B cell (primary cell): ENCODE results near the gene SGIP1. TPM values are rescaled to one million over a fixed set of nuclear protein-coding genes. Genes with fewer than 3 reads are reported as not detected.

ENCODE experiments used
- ATAC-seq: fragments of 200-7000 bp; cut with Tn5 transposase; one replicate; pipeline ENCODE4 v1.10.0; 2021; ENCODE audit warnings: low read depth, mild to moderate bottlenecking, moderate number of reproducible peaks, moderate library complexity
- CTCF ChIA-PET: fragments of 350-600 bp; sonication (Branson Sonifier 250); formaldehyde crosslinking; loops from one replicate; lab custom pipeline; 2021; ENCODE audit warnings: antibody characterized with exemption, inconsistent platforms; lab: Charles Lee
- POLR2A ChIA-PET: fragments of 350-600 bp; sonication (Branson Sonifier 250); formaldehyde crosslinking; loops from one replicate; lab custom pipeline; 2021; ENCODE audit warnings: antibody characterized with exemption; lab: Charles Lee
- DNase-seq: peaks from one replicate; pipeline ENCODE4 v3.0.0; 2013
- H2AFZ ChIP-seq: 2 replicates; pipeline ENCODE4 v1.6.1; 2012; ENCODE audit warnings: mild to moderate bottlenecking, low read depth, low read length; ENCODE audit not compliant: insufficient read depth, poor library complexity, severe bottlenecking
- H3K27ac ChIP-seq, 2 donors: 1 replicate in 1 of 2; 2 replicates in 1 of 2; pipeline ENCODE4 v1.5.1; 2012 to 2013; ENCODE audit warnings: low read length in 2 of 2, mild to moderate bottlenecking in 2 of 2, moderate library complexity in 1 of 2
- H3K27me3 ChIP-seq, 4 experiments: fragments of 200-600 bp in 1 of 4; sonication (generic) in 1 of 4; replicated peaks in 1 of 4; 1 replicate in 2 of 4; 2 replicates in 2 of 4; pipeline versions ENCODE4 v1.6.1 to v1.7.0; 2013 to 2016; ENCODE audit warnings: low read length in 3 of 4, mild to moderate bottlenecking in 2 of 4, mixed read lengths in 1 of 4, moderate library complexity in 1 of 4; ENCODE audit not compliant: insufficient read depth in 4 of 4, control insufficient read depth in 3 of 4; ENCODE audit errors: control extremely low read depth in 1 of 4
- H3K36me3 ChIP-seq, 2 experiments: replicated peaks in 1 of 2; 1 replicate in 1 of 2; 2 replicates in 1 of 2; pipeline versions ENCODE4 v1.6.1 to v1.7.1; 2013; ENCODE audit warnings: low read length in 1 of 2; ENCODE audit not compliant: insufficient read depth in 2 of 2, control insufficient read depth in 1 of 2; ENCODE audit errors: control extremely low read depth in 1 of 2, extremely low read depth in 1 of 2
- H3K4me1 ChIP-seq, 2 donors: fragments of 200-600 bp in 1 of 2; sonication (generic) in 1 of 2; 1 replicate in 1 of 2; 2 replicates in 1 of 2; pipeline versions ENCODE4 v1.5.1 to v1.6.1; 2013 to 2017; ENCODE audit warnings: low read length in 2 of 2; ENCODE audit not compliant: control insufficient read depth in 2 of 2, insufficient read depth in 2 of 2
- H3K4me2 ChIP-seq: replicated peaks from 2 replicates; pipeline ENCODE3; 2012; ENCODE audit warnings: mild to moderate bottlenecking, low read depth, low read length; ENCODE audit not compliant: poor library complexity, severe bottlenecking
- H3K4me3 ChIP-seq, 5 experiments: fragments of 200-600 bp in 1 of 5; sonication (generic) in 1 of 5; 1 replicate in 3 of 5; 2 replicates in 2 of 5; pipeline versions ENCODE4 v1.5.1 to v1.7.0; 2011 to 2016; ENCODE audit warnings: low read length in 4 of 5, mild to moderate bottlenecking in 4 of 5, low read depth in 2 of 5, control low read depth in 1 of 5, moderate library complexity in 1 of 5; ENCODE audit not compliant: insufficient read depth in 1 of 5; ENCODE audit errors: control extremely low read depth in 1 of 5, extremely low read depth in 1 of 5
- H3K79me2 ChIP-seq: fragments of 200-600 bp; sonication (generic); one replicate; pipeline ENCODE4 v1.6.0; 2016; ENCODE audit warnings: low read length; ENCODE audit not compliant: control insufficient read depth, insufficient read depth
- H3K9ac ChIP-seq: fragments of 200-600 bp; sonication (generic); 2 replicates; pipeline ENCODE4 v1.6.1; 2017; ENCODE audit warnings: mild to moderate bottlenecking, low read length, moderate library complexity
- H3K9me3 ChIP-seq, 3 donors: one replicate each; pipeline versions ENCODE4 v1.6.1 to v1.7.1; 2013; ENCODE audit warnings: low read length in 2 of 3; ENCODE audit not compliant: control insufficient read depth in 2 of 3, insufficient read depth in 1 of 3; ENCODE audit errors: control extremely low read depth in 1 of 3
- H4K20me1 ChIP-seq: 2 replicates; pipeline ENCODE4 v1.6.0; 2012; ENCODE audit warnings: mild to moderate bottlenecking, low read length; ENCODE audit not compliant: insufficient read depth, control insufficient read depth, poor library complexity, severe bottlenecking
- H3K27ac Mint-ChIP-seq: one replicate; pipeline ENCODE4 v1.8.0; 2021; ENCODE audit warnings: mixed read lengths
- H3K27me3 Mint-ChIP-seq: one replicate; pipeline ENCODE4 v1.8.0; 2021; ENCODE audit warnings: mixed read lengths
- H3K4me1 Mint-ChIP-seq: one replicate; pipeline ENCODE4 v1.8.0; 2021; ENCODE audit warnings: mixed read lengths
- H3K4me3 Mint-ChIP-seq: one replicate; pipeline ENCODE4 v1.8.0; 2021; ENCODE audit warnings: mixed read lengths
- H3K9me3 Mint-ChIP-seq: one replicate; pipeline ENCODE4 v1.8.0; 2022; ENCODE audit warnings: mixed read lengths; ENCODE audit not compliant: insufficient read depth
- EZH2 ChIP-seq: IDR thresholded peaks from 2 replicates; pipeline ENCODE4 v1.6.1; 2012; ENCODE audit warnings: borderline replicate concordance, low read depth, mild to moderate bottlenecking, moderate library complexity, low read length; ENCODE audit not compliant: insufficient read depth, poor library complexity, severe bottlenecking
- WGBS: methylation state at CpG from one replicate; pipeline ENCODE4 v1.1.5; 2013; ENCODE audit warnings: missing lambda C conversion rate; ENCODE audit not compliant: insufficient coverage; 5-methylcytosine and 5-hydroxymethylcytosine counted together
- intact Hi-C: fragments of 100-400 bp; cut with micrococcal nuclease; formaldehyde crosslinking; loops from one replicate; pipeline ENCODE4 v1.10.0; 2022
- polyA plus RNA-seq: library from polyadenylated mRNA; depleted of rRNA; stranded (reverse); fragments of >200 nt; gene quantifications from 2 replicates; pipeline ENCODE4 v1.2.3, GENCODE V29; 2012
- total RNA-seq, 2 donors: library from RNA; stranded (reverse); fragments of 120-200 nt in 1 of 2; gene quantifications; 1 replicate in 1 of 2; 2 replicates in 1 of 2; pipeline versions ENCODE4 v1.2.3 to v1.2.4, GENCODE V29; 2013 to 2022
- TF ChIP-seq, protein P1 (sequence below): fragments of 200-600 bp; IDR thresholded peaks from one replicate; pipeline ENCODE4 v1.8.0; 2022; ENCODE audit warnings: antibody characterized with exemption, mild to moderate bottlenecking

Gene SGIP1
- total and polyA plus RNA-seq, 2 donors (not counting 1 experiment from before 2014, with no cell fraction given) = not detected

DNA sequence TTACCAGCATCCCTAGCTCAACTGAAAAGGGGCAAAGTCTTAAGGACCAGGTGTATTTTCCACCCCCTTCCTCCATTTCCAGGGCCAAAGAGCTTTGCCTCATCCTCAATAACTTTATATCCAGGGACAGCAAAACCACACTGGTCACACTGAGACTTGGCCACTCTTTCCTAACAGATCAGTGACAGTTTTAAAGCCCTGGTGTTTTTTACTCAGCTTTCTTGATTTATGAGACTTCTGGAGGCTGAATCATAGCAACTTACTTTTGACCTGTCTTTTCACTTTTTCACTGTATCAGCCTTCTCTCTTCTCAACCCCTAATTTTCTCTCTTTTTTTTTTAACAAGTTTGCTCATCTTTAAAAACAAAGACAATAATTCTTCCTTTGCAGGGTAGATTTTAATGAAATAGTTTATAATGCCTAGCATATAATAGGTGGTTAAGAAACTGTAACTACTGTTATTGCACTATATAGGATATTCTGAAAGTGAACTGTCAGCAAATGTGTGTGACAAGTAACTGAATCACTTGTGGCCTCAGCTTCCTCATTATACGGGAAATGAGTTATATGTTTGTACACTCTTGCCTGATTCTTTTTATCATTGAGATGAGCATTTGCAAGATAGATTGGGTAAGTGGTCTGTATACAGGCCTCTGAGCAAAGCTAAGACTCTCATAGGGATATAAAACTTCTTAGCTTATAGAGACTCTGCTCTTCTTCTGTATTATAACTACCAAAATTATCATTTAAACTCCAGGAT is 198.6 kb downstream of the SGIP1 start:
- H3K27me3 ChIP-seq = no peaks in the 10 kb centered on the region
- H3K27ac ChIP-seq = no peak overlapping the region
- H3K36me3 ChIP-seq = no peaks in the 10 kb centered on the region
- H3K4me3 Mint-ChIP-seq = no peak overlapping the region
- H3K4me1 ChIP-seq = peaks cover 0 to 7% of the 10 kb centered on the region in 2 donors
- no peaks in the 10 kb centered on the region for H3K79me2 ChIP-seq
- no peak overlapping the region for H3K9ac ChIP-seq
- peaks cover 23% of the 10 kb centered on the region for H3K27me3 Mint-ChIP-seq
- WGBS = no CpG with 5 or more reads among the region's 1 CpG
- H3K4me3 ChIP-seq = no peak overlapping the region
- ATAC-seq = no peak
- H3K4me2 ChIP-seq = no peak overlapping the region
- no peak overlapping the region for H3K27ac Mint-ChIP-seq
- ChIA-PET POLR2A (no interaction called here), CTCF (interaction anchor here (0.6 to 1.3 kb wide), 4 partner anchors 11 to 773 kb away, joined by 3 to 4 read pairs (median 4); no protein-coding TSS in a partner anchor)
- no peak for DNase-seq
- intact Hi-C loops = no loop called here
- H4K20me1 ChIP-seq = no peaks in the 10 kb centered on the region
- TF ChIP-seq EZH2 = no peak
- TF ChIP-seq, protein P1, sequence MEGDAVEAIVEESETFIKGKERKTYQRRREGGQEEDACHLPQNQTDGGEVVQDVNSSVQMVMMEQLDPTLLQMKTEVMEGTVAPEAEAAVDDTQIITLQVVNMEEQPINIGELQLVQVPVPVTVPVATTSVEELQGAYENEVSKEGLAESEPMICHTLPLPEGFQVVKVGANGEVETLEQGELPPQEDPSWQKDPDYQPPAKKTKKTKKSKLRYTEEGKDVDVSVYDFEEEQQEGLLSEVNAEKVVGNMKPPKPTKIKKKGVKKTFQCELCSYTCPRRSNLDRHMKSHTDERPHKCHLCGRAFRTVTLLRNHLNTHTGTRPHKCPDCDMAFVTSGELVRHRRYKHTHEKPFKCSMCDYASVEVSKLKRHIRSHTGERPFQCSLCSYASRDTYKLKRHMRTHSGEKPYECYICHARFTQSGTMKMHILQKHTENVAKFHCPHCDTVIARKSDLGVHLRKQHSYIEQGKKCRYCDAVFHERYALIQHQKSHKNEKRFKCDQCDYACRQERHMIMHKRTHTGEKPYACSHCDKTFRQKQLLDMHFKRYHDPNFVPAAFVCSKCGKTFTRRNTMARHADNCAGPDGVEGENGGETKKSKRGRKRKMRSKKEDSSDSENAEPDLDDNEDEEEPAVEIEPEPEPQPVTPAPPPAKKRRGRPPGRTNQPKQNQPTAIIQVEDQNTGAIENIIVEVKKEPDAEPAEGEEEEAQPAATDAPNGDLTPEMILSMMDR = no peak
- H3K9me3 ChIP-seq = peaks cover 0 to 3% (median 0%) of the 10 kb centered on the region in 3 donors
- H3K9me3 Mint-ChIP-seq = peaks cover 2% of the 10 kb centered on the region
- peak overlapping the region; percentile 2 for H2AFZ ChIP-seq
- peaks cover 12% of the 10 kb centered on the region for H3K4me1 Mint-ChIP-seq
